GM23338 (cell line): ENCODE results near the gene ZNF775. TPM values are rescaled to one million over a fixed set of nuclear protein-coding genes. Genes with fewer than 3 reads are reported as not detected.

Experiments
- ATAC-seq: fragments of 200-7000 bp; cut with Tn5 transposase; 3 replicates; pipeline ENCODE4 v1.9.1; 2020
- DNase-seq: peaks from one replicate; pipeline ENCODE4 v3.0.0-alpha.2; 2015; ENCODE audit warnings: low spot score
- H2AFZ ChIP-seq: fragments of 200-600 bp; sonication (generic); 2 replicates; pipeline ENCODE4 v1.8.0; 2016; ENCODE audit warnings: antibody characterized with exemption, mild to moderate bottlenecking, moderate library complexity
- H3F3A ChIP-seq: fragments of 200-600 bp; sonication (generic); replicated peaks from 2 replicates; pipeline ENCODE4 v1.8.0; 2017; ENCODE audit warnings: antibody characterized with exemption, mixed run types, low read depth
- H3K27ac ChIP-seq: fragments of 200-600 bp; sonication (generic); 2 replicates; pipeline ENCODE4 v1.6.1; 2016; ENCODE audit warnings: low read depth
- H3K27me3 ChIP-seq: fragments of 200-600 bp; sonication (generic); 2 replicates; pipeline ENCODE4 v1.8.0; 2016; ENCODE audit warnings: mild to moderate bottlenecking, mixed run types, moderate library complexity; ENCODE audit not compliant: insufficient read depth
- H3K36me3 ChIP-seq: fragments of 200-600 bp; sonication (generic); 2 replicates; pipeline ENCODE4 v1.8.0; 2016; ENCODE audit warnings: mild to moderate bottlenecking; ENCODE audit not compliant: insufficient read depth
- H3K4me1 ChIP-seq: fragments of 200-600 bp; sonication (generic); 2 replicates; pipeline ENCODE4 v1.8.0; 2016; ENCODE audit warnings: mild to moderate bottlenecking, moderate library complexity; ENCODE audit not compliant: insufficient read depth
- H3K4me2 ChIP-seq: fragments of 200-600 bp; sonication (generic); 2 replicates; pipeline ENCODE4 v1.7.1; 2017; ENCODE audit warnings: mixed run types
- H3K4me3 ChIP-seq: fragments of 200-600 bp; sonication (generic); 2 replicates; pipeline ENCODE4 v1.6.1; 2016; ENCODE audit warnings: mixed run types
- H3K79me2 ChIP-seq: fragments of 200-600 bp; sonication (generic); replicated peaks from 2 replicates; pipeline ENCODE4 v1.8.0; 2017; ENCODE audit warnings: mild to moderate bottlenecking; ENCODE audit not compliant: insufficient read depth
- H3K9me2 ChIP-seq: fragments of 200-600 bp; sonication (generic); 2 replicates; pipeline ENCODE4 v1.8.0; 2017; ENCODE audit not compliant: insufficient read depth
- H4K20me1 ChIP-seq: fragments of 200-600 bp; sonication (generic); replicated peaks from 2 replicates; pipeline ENCODE4 v1.8.0; 2017; ENCODE audit warnings: mild to moderate bottlenecking; ENCODE audit not compliant: insufficient read depth
- H3K27ac Mint-ChIP-seq: 2 replicates; pipeline ENCODE4 v1.8.0; 2020; ENCODE audit warnings: inconsistent platforms, mild to moderate bottlenecking, moderate library complexity, mixed read lengths
- H3K27me3 Mint-ChIP-seq: 3 replicates; pipeline ENCODE4 v1.8.0; 2022; ENCODE audit warnings: low read depth, mild to moderate bottlenecking, moderate library complexity, mixed read lengths, inconsistent platforms; ENCODE audit not compliant: insufficient read depth, poor library complexity
- H3K36me3 Mint-ChIP-seq: 3 replicates; pipeline ENCODE4 v1.8.0; 2021; ENCODE audit warnings: low read depth, mild to moderate bottlenecking, inconsistent platforms, moderate library complexity, mixed read lengths
- H3K4me1 Mint-ChIP-seq: 3 replicates; pipeline ENCODE4 v1.8.0; 2020; ENCODE audit warnings: mild to moderate bottlenecking, inconsistent platforms, mixed read lengths
- H3K4me3 Mint-ChIP-seq: 3 replicates; pipeline ENCODE4 v1.8.0; 2021; ENCODE audit warnings: moderate library complexity, mild to moderate bottlenecking, inconsistent platforms, mixed read lengths
- H3K9me3 Mint-ChIP-seq: 3 replicates; pipeline ENCODE4 v1.8.0; 2020; ENCODE audit warnings: moderate library complexity, mild to moderate bottlenecking, inconsistent platforms, mixed read lengths
- CREB1 ChIP-seq: fragments of 250-450 bp; sonication (Bioruptor Pico); IDR thresholded peaks from 2 replicates; pipeline ENCODE4 v1.5.0; 2020; ENCODE audit warnings: low read depth, mild to moderate bottlenecking, moderate library complexity
- CTCF ChIP-seq, 2 experiments: fragments of 200-600 bp in 1 of 2; sonication (generic) in 1 of 2; conservative IDR thresholded peaks; 2 replicates each; pipeline versions ENCODE4 v1.5.1 to v1.6.1; 2016 to 2017; ENCODE audit warnings: antibody characterized with exemption in 2 of 2, low read depth in 2 of 2, mild to moderate bottlenecking in 2 of 2, moderate library complexity in 1 of 2
- EZH2phosphoT487 ChIP-seq: fragments of 200-600 bp; sonication (generic); IDR thresholded peaks from one replicate; pipeline ENCODE4 v1.8.1; 2018; ENCODE audit warnings: antibody characterized with exemption; ENCODE audit not compliant: unreplicated experiment
- NANOG ChIP-seq: IDR thresholded peaks from 2 replicates; pipeline ENCODE4 v1.6.1; 2016; ENCODE audit warnings: antibody characterized with exemption, borderline replicate concordance
- POLR2AphosphoS5 ChIP-seq: IDR thresholded peaks from 2 replicates; pipeline ENCODE4 v1.6.1; 2016; ENCODE audit warnings: antibody characterized with exemption, low read depth
- ZNF114 ChIP-seq: fragments of 250-450 bp; sonication (Bioruptor Pico); IDR thresholded peaks from 2 replicates; pipeline ENCODE4 v1.5.0; 2020; ENCODE audit warnings: mild to moderate bottlenecking, moderate library complexity
- ZNF331 ChIP-seq: fragments of 250-450 bp; sonication (Bioruptor Pico); IDR thresholded peaks from 2 replicates; pipeline ENCODE4 v1.5.0; 2020; ENCODE audit warnings: low read depth, mild to moderate bottlenecking, moderate library complexity
- polyA plus RNA-seq: library from polyadenylated mRNA; unstranded; fragments of >200 nt; fragmentation: Nextera tagmentation; extraction: Ambion mirVana; gene quantifications from 2 replicates; pipeline ENCODE4 v1.2.1, GENCODE V29; 2016
- total RNA-seq: library from RNA; depleted of rRNA; stranded (reverse); fragments of >200 nt; shearing (Covaris generic); gene quantifications from 2 replicates; pipeline ENCODE4 v1.2.3, GENCODE V29; 2014
- TF ChIP-seq, protein P1 (sequence below): IDR thresholded peaks from 2 replicates; pipeline ENCODE4 v1.6.1; 2016; ENCODE audit warnings: antibody characterized with exemption
- TF ChIP-seq, protein P2 (sequence below): IDR thresholded peaks from one replicate; pipeline ENCODE4 v1.6.1; 2018; ENCODE audit warnings: antibody characterized with exemption; ENCODE audit not compliant: unreplicated experiment

Gene ZNF775
- total and polyA plus RNA-seq, 2 experiments from 2014 or later = 4.5 to 38.2 TPM

GRCh38 chr7:150410680-150411346 is 31.7 kb downstream of the ZNF775 start:
- H4K20me1 ChIP-seq = no peaks in the 10 kb centered on the region; the same call in 1 of the 2 replicates
- DNase-seq (no peak), ATAC-seq (no peak)
- H3K9me2 ChIP-seq = no peaks in the 10 kb centered on the region
- no peak overlapping the region for H3K4me3 ChIP-seq
- Mint-ChIP-seq H3K36me3 (peaks cover 53% of the 10 kb centered on the region), H3K27ac (peak overlapping the region; percentile 36; the same call in 1 of the 2 replicates), H3K4me1 (peaks cover 30% of the 10 kb centered on the region), H3K9me3 (no peaks in the 10 kb centered on the region; the same call in none of the 3 replicates), H3K4me3 (no peak overlapping the region), H3K27me3 (peaks cover 22% of the 10 kb centered on the region)
- no peak overlapping the region; the same call in 1 of the 2 replicates for H3K27ac ChIP-seq
- TF ChIP-seq CTCF (conservative IDR thresholded peaks at IDR 0.05; ENCODE audit: low read depth in 2 of 2) (no peak), CREB1 (CRISPR knock-in tag) (no peak), EZH2phosphoT487 (no peak)
- no peak overlapping the region for H3K4me2 ChIP-seq
- peaks cover 13% of the 10 kb centered on the region for H3K4me1 ChIP-seq
- H3K79me2 ChIP-seq = peaks cover 18% of the 10 kb centered on the region
- H3K27me3 ChIP-seq = no peaks in the 10 kb centered on the region
- 0 out of 2 replicates have a peak, but pooled peaks cover 8% of the 10 kb centered on the region for H3F3A ChIP-seq
- no peak overlapping the region for H2AFZ ChIP-seq
- H3K36me3 ChIP-seq = peaks cover 5% of the 10 kb centered on the region; the same call in 1 of the 2 replicates

GRCh38 chr7:150411606-150412005 is 32.5 kb downstream of the ZNF775 start:
- Histone ChIP-seq H2AFZ (no peak overlapping the region), H3K9me2 (no peaks in the 10 kb centered on the region), H4K20me1 (no peaks in the 10 kb centered on the region), H3K27ac (no peak overlapping the region; the same call in 1 of the 2 replicates), H3K4me3 (no peak overlapping the region), H3K79me2 (peaks cover 10% of the 10 kb centered on the region), H3K4me2 (no peak overlapping the region), H3F3A (0 out of 2 replicates have a peak, but pooled peaks cover 6% of the 10 kb centered on the region), H3K27me3 (no peaks in the 10 kb centered on the region), H3K4me1 (peaks cover 6% of the 10 kb centered on the region), H3K36me3 (peaks cover 5% of the 10 kb centered on the region; the same call in 1 of the 2 replicates)
- peak; percentile 5; the same call in 1 of the 3 replicates for ATAC-seq
- peaks cover 20% of the 10 kb centered on the region for H3K27me3 Mint-ChIP-seq
- H3K36me3 Mint-ChIP-seq = peaks cover 53% of the 10 kb centered on the region
- no peak overlapping the region for H3K4me3 Mint-ChIP-seq
- H3K27ac Mint-ChIP-seq = 0 out of 2 replicates have a peak overlapping the region, but pooled peaks have one; percentile 14
- no peak for DNase-seq
- peaks cover 24% of the 10 kb centered on the region for H3K4me1 Mint-ChIP-seq
- TF ChIP-seq, protein P1, sequence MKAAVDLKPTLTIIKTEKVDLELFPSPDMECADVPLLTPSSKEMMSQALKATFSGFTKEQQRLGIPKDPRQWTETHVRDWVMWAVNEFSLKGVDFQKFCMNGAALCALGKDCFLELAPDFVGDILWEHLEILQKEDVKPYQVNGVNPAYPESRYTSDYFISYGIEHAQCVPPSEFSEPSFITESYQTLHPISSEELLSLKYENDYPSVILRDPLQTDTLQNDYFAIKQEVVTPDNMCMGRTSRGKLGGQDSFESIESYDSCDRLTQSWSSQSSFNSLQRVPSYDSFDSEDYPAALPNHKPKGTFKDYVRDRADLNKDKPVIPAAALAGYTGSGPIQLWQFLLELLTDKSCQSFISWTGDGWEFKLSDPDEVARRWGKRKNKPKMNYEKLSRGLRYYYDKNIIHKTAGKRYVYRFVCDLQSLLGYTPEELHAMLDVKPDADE = no peak
- TF ChIP-seq ZNF114 (CRISPR knock-in tag) (no peak), ZNF331 (CRISPR knock-in tag) (no peak), NANOG (no peak), POLR2AphosphoS5 (no peak)
- TF ChIP-seq, protein P2, sequence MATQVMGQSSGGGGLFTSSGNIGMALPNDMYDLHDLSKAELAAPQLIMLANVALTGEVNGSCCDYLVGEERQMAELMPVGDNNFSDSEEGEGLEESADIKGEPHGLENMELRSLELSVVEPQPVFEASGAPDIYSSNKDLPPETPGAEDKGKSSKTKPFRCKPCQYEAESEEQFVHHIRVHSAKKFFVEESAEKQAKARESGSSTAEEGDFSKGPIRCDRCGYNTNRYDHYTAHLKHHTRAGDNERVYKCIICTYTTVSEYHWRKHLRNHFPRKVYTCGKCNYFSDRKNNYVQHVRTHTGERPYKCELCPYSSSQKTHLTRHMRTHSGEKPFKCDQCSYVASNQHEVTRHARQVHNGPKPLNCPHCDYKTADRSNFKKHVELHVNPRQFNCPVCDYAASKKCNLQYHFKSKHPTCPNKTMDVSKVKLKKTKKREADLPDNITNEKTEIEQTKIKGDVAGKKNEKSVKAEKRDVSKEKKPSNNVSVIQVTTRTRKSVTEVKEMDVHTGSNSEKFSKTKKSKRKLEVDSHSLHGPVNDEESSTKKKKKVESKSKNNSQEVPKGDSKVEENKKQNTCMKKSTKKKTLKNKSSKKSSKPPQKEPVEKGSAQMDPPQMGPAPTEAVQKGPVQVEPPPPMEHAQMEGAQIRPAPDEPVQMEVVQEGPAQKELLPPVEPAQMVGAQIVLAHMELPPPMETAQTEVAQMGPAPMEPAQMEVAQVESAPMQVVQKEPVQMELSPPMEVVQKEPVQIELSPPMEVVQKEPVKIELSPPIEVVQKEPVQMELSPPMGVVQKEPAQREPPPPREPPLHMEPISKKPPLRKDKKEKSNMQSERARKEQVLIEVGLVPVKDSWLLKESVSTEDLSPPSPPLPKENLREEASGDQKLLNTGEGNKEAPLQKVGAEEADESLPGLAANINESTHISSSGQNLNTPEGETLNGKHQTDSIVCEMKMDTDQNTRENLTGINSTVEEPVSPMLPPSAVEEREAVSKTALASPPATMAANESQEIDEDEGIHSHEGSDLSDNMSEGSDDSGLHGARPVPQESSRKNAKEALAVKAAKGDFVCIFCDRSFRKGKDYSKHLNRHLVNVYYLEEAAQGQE = no peak
- no peaks in the 10 kb centered on the region; the same call in none of the 3 replicates for H3K9me3 Mint-ChIP-seq
